KMS-11 (cell line): ENCODE data around the gene SGCD.

Experiments
- H2AFZ ChIP-seq: fragments of 200-600 bp; sonication (generic); 2 replicates; pipeline ENCODE4 v1.6.1; 2016; ENCODE audit warnings: antibody characterized with exemption, mixed run types, low read depth
- H3K27ac ChIP-seq: fragments of 200-600 bp; sonication (generic); 2 replicates; pipeline ENCODE4 v1.6.1; 2016; ENCODE audit warnings: mild to moderate bottlenecking, mixed run types
- H3K27me3 ChIP-seq: fragments of 200-600 bp; sonication (generic); 2 replicates; pipeline ENCODE4 v1.6.1; 2017; ENCODE audit warnings: mild to moderate bottlenecking, low read depth, mixed run types, moderate library complexity; ENCODE audit not compliant: insufficient read depth
- H3K36me3 ChIP-seq: fragments of 200-600 bp; sonication (generic); 2 replicates; pipeline ENCODE4 v1.6.1; 2017; ENCODE audit warnings: mild to moderate bottlenecking, mixed run types; ENCODE audit not compliant: insufficient read depth
- H3K4me1 ChIP-seq: fragments of 200-600 bp; sonication (generic); 2 replicates; pipeline ENCODE4 v1.6.1; 2016; ENCODE audit warnings: mild to moderate bottlenecking, low read depth, mixed run types; ENCODE audit not compliant: poor library complexity, severe bottlenecking
- H3K4me2 ChIP-seq: fragments of 200-600 bp; sonication (generic); 2 replicates; pipeline ENCODE4 v1.7.0; 2016; ENCODE audit warnings: mild to moderate bottlenecking, mixed run types
- H3K4me3 ChIP-seq: fragments of 200-600 bp; sonication (generic); IDR thresholded peaks from 2 replicates; pipeline ENCODE4 v1.6.1; 2017; ENCODE audit warnings: low read depth, low read length, mixed read lengths; ENCODE audit not compliant: insufficient read depth
- H3K79me2 ChIP-seq: fragments of 200-600 bp; sonication (generic); 2 replicates; pipeline ENCODE4 v1.6.1; 2016; ENCODE audit warnings: low read depth, mixed run types; ENCODE audit not compliant: insufficient read depth
- H3K9ac ChIP-seq: fragments of 200-600 bp; sonication (generic); 2 replicates; pipeline ENCODE4 v1.6.1; 2016; ENCODE audit warnings: mild to moderate bottlenecking, mixed run types
- H4K20me1 ChIP-seq: fragments of 200-600 bp; sonication (generic); 2 replicates; pipeline ENCODE4 v1.6.1; 2016; ENCODE audit warnings: mild to moderate bottlenecking, mixed run types; ENCODE audit not compliant: insufficient read depth
- TF ChIP-seq, protein P1 (sequence below): fragments of 200-600 bp; sonication (generic); conservative IDR thresholded peaks from 2 replicates; pipeline ENCODE4 v1.6.1; 2017; ENCODE audit warnings: low read depth, mild to moderate bottlenecking, antibody characterized with exemption, low read length, moderate library complexity, mixed read lengths

SGCD gene

DNA sequence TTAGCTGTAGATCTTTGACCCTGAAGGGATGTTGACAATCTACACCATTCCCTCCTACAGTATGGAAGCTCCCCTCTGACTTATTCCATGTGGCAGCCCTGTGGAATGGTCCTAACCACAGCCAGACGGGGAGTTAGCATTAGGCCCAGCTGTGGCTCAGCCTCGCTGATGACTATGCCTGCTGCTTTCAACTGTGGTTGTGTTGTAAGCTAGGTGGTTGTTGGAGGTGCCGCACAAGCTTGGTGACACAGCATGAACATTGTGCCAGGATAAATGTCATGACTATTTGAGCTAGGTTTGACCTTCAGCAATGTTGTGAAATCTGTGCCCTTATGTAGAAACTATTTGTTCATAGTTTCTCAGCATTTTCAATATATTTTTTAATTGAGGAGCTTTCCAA, 40.6 kb downstream of the SGCD start:
- Histone ChIP-seq H3K4me1 (no peaks in the 10 kb centered on the region), H3K27ac (no peak overlapping the region), H3K36me3 (no peaks in the 10 kb centered on the region), H4K20me1 (no peaks in the 10 kb centered on the region), H3K27me3 (no peaks in the 10 kb centered on the region), H3K9ac (no peak overlapping the region), H2AFZ (no peak overlapping the region), H3K4me2 (no peak overlapping the region), H3K79me2 (no peaks in the 10 kb centered on the region), H3K4me3 (no peak overlapping the region)
- TF ChIP-seq, protein P1, sequence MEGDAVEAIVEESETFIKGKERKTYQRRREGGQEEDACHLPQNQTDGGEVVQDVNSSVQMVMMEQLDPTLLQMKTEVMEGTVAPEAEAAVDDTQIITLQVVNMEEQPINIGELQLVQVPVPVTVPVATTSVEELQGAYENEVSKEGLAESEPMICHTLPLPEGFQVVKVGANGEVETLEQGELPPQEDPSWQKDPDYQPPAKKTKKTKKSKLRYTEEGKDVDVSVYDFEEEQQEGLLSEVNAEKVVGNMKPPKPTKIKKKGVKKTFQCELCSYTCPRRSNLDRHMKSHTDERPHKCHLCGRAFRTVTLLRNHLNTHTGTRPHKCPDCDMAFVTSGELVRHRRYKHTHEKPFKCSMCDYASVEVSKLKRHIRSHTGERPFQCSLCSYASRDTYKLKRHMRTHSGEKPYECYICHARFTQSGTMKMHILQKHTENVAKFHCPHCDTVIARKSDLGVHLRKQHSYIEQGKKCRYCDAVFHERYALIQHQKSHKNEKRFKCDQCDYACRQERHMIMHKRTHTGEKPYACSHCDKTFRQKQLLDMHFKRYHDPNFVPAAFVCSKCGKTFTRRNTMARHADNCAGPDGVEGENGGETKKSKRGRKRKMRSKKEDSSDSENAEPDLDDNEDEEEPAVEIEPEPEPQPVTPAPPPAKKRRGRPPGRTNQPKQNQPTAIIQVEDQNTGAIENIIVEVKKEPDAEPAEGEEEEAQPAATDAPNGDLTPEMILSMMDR = no peak

DNA sequence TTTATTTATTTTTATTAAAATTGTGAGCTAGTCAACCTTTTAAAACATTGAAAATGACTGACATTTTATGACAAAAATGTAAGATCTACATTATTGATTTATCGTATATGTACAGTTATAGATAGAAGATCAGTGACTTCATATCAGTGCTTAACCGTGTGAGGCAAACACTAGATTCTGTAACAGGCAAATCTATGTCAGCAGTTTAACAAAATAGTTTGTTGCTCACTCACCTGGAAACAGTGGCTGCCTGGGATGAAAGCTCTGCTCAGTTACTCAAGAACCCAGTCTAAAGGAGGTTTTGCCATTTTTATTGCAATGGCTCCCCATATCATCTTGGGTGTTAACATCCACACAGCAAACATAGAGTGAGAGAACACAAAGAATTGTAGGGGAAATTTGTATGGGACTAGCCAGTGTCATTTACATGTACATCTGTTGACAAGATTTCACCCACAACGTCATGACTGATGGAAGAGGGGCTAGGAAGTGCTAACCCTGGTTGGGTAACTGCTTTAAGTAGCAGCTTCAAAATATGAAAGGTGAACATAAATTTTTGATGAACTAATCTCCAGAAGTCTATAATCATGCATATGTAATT, 49.0 kb downstream of the SGCD start:
- TF ChIP-seq, protein P1 = no peak
- Histone ChIP-seq H4K20me1 (no peaks in the 10 kb centered on the region), H3K9ac (no peak overlapping the region), H3K79me2 (no peaks in the 10 kb centered on the region), H2AFZ (no peak overlapping the region), H3K4me3 (no peak overlapping the region), H3K27ac (no peak overlapping the region), H3K27me3 (no peaks in the 10 kb centered on the region), H3K4me1 (no peaks in the 10 kb centered on the region), H3K36me3 (no peaks in the 10 kb centered on the region), H3K4me2 (no peak overlapping the region)

DNA sequence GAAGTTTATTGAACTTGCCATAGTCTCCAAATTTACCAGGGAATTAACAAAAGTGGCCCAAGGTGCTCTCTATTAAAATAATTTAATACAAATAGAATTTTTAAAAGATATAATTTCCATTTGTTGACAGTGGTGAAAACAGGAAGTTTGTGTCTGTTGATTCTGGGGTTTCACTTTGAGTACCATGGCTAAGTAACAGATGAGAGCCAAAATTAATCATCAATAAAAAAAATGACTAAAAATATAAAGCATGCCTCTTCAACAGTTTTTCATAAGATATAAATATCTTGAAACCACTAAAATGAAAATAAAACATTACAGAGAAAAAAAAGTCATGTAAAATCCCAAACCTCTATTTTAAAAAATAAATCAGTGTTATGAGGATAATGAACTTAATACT, 49.8 kb downstream of the SGCD start:
- no peaks in the 10 kb centered on the region for H3K79me2 ChIP-seq
- no peaks in the 10 kb centered on the region for H3K36me3 ChIP-seq
- no peaks in the 10 kb centered on the region for H4K20me1 ChIP-seq
- no peak overlapping the region for H3K4me3 ChIP-seq
- H3K27me3 ChIP-seq = no peaks in the 10 kb centered on the region
- no peak overlapping the region for H2AFZ ChIP-seq
- no peak overlapping the region for H3K9ac ChIP-seq
- no peak overlapping the region for H3K4me2 ChIP-seq
- no peaks in the 10 kb centered on the region for H3K4me1 ChIP-seq
- no peak overlapping the region for H3K27ac ChIP-seq
- TF ChIP-seq, protein P1 = no peak

DNA sequence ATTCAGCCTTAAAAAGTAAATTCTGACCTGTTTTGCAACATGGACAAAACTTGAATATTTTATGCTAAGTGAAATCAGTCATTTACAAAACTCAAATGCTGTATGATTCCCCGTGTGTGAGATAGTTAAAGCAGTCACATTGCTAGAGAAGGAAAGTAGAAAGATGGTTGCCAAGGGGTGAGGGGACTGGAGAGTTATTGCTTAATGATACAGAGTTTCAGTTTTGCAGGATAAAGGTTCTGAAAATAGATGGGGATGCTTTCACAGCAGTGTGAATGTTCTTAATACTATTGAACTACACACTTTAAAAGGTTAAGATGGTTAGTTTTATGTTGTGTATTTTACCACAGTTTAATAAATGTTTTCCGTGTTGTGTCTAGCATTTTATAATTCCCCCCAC, 51.2 kb downstream of the SGCD start:
- TF ChIP-seq, protein P1 = no peak
- H3K27me3 ChIP-seq = no peaks in the 10 kb centered on the region
- no peaks in the 10 kb centered on the region for H3K36me3 ChIP-seq
- H3K27ac ChIP-seq = no peak overlapping the region
- no peak overlapping the region for H3K4me3 ChIP-seq
- no peak overlapping the region for H3K4me2 ChIP-seq
- no peaks in the 10 kb centered on the region for H3K4me1 ChIP-seq
- no peak overlapping the region for H2AFZ ChIP-seq
- no peaks in the 10 kb centered on the region for H4K20me1 ChIP-seq
- no peaks in the 10 kb centered on the region for H3K79me2 ChIP-seq
- H3K9ac ChIP-seq = no peak overlapping the region
